ENCODE results near the gene TAS2R38. TPM values are rescaled to one million over a fixed set of nuclear protein-coding genes. Genes with fewer than 3 reads are reported as not detected.
"Not testable (repeated sequence)": the region's sequence is repeated elsewhere in the genome, so short reads cannot be mapped to it uniquely, and the experiment has no call there.

Gene TAS2R38
- not detected for total RNA-seq

- no peak for DNase-seq
Measured at GRCh38 chr7:141973673-141974072, at the start of gene TAS2R38. TAS2R38 (minus strand) TSS chr7:141973773; CDS start chr7:141973689, 84 bp downstream.

DNA sequence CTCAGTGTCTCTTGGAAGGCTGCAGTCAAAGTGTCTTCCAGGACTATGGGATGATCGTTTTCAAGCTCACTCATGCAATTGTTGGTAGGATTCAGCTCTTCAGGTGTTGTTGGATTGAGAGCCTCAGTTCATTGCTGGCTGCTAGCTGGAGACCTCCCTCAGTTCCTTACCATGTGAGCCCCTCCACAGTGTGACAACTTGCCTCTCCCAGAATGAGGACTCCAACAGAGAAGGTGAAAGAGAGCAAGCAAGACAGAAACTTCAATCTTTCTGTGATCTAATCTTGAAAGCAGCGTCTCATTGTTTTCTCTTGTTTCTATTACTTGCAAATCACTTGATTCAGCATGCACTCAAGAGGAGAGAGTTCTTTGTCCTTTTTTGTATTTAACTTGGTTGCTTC is 44.6 kb upstream of the TAS2R38 start:
- no peak for DNase-seq

DNA sequence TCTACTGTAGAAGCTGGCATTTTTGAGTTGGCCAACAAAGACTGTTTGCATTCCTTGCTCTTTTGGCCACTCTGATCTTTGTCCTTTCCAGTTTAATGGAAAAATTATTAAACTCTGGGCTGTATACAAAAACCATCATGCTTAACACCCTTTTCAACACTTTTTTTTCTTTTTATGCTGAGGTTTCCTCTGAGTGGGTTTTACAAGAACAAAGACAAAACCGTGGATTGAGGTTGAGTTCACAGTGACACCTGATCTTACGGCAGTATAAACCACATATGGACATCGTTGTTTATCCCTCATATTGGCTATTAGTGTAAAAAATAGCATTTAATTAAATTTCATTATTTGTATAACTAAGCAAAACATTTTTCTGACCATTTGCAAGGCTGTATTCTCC is 43.9 kb upstream of the TAS2R38 start:
- DNase-seq: no peak

DNA sequence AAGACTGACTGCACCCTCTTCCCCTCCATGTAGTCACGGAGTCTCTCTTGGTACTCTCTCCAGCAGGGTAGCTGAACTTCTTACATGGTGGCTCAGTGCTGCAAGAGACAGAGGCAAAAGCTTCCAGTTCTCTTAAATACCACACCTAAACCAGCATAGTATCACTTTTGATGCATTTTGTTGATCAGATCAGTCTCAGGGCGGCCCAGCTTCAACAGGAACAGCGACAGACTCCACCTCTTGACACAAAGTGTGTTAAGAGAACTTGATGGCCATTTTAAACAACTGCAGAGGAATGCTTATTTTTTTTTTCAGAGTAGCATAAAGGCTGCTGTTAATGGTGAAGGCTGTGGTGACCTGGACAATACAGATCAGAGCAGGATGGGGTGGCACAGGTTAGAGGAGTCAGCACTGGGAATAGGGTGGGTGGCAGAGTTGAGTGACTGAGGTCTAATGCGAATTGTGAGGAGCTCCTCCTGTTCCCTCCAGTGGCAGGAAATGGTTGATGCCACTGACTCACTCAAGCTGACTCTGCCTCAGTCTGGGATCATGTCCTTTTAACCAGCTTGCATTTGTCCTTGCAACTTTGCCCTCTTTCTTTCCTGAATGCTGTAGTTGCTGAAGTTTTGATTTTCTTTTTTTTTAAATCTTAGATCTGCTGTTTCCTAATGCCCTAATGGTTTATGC is 39.4 kb upstream of the TAS2R38 start:
- DNase-seq: no peak

GRCh38 chr7:142010952-142011548 is 37.5 kb upstream of the TAS2R38 start:
- no peak for DNase-seq

- no peak for DNase-seq
Measured at GRCh38 chr7:142009187-142009586, 35.6 kb upstream of the TAS2R38 start.

DNA sequence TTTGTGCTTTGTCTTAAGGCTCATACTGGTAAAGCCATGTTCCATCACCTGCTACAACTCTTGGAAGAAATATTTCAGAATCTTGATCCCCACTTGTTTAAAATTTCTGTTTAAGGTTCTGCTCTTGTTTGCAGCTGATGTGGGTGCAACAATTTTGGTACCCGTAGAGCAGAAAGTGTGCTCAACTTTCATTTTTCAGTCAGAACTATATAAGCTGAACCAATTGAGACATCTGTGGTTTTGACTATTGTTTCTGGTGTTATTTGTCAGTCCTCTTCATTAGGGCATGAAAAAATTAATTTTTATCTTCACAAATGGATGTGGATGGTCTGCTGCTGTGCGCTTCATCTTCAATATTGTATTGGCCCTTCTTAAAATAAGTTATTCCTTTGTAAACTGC is 33.0 kb upstream of the TAS2R38 start:
- no peak for DNase-seq

GRCh38 chr7:142002179-142002578 is 28.6 kb upstream of the TAS2R38 start:
- DNase-seq: no peak

GRCh38 chr7:142001163-142001874 is 27.7 kb upstream of the TAS2R38 start:
- DNase-seq: no peak

DNA sequence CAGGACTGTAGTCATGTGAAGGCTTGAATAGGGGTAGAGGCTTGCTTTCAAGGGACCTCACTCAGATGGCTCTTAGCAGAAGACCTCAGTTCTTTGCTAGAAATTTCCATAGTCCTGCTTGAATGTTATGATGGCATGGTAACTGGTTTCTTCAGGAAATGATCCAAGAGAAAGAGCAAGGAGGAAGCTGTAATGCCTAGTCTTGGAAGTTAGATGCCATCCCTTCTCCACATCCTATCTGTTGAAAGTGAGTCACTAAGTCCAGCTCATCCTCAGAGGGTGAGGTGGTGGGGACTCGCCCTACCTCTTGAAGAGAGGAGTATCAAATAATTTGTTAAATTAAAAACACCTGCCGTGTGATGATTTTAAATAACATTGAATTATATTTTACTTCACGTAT is 26.7 kb upstream of the TAS2R38 start:
- no peak for DNase-seq

GRCh38 chr7:141999058-141999623 is 25.6 kb upstream of the TAS2R38 start:
- no peak for DNase-seq

GRCh38 chr7:141993354-141993753 is 19.8 kb upstream of the TAS2R38 start:
- no peak for DNase-seq

DNA sequence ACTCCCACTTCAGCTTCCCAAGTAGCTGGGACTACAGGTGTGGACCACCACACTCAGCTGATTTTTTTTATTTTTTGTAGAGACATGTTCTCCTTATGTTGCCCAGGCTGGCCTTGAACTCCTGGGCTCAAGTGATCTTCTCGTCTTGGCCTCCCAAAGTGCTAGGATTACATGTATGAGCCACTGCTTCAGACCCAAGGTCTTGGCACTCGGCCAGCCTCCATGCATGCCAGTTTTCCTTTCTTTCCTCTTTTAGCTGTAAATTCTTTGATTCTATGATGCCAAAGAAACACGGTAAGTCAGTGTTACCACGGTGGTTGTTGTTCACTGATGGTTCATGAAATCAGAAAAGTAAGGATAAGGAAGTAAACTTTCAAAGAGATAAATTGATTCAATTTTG is 19.1 kb upstream of the TAS2R38 start:
- no peak for DNase-seq

DNA sequence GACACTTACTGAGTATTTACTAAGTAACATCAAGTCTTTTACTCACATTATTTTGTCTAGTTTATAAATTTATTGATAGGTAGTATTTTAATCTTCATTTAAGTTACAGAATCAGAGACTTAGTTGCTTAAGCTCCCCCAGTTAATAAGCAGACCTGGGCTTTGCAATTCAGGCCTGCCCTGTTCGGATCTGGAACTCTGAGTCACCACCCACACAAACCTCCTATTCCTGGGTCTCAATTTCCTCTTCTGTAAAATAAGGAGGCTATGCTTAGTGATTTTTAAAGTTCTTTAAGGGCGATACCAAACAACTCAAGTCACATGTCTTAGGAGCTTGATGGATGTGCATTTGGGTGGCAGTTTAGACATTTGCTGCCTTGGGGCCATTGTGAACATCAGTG is 18.6 kb upstream of the TAS2R38 start:
- DNase-seq: no peak

DNA sequence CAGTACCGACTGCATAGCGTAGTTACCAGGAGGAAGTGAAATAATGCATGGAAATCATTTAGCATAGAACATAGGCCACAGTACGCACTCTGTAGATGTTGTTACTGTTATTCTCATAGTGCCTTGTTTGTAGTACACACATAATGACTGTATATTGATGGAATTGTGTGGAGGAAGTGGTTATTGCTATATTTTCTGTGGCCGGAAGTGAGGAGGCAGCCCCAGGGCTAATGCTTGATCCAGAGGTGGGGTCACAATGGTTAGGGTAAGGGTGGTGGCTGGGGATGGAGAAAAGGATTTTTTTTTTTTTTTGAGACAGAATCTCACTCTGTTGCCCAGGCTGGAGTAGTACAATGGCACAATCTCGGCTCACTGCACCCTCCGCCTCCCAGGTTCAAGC is 17.6 kb upstream of the TAS2R38 start:
- no peak for DNase-seq

DNA sequence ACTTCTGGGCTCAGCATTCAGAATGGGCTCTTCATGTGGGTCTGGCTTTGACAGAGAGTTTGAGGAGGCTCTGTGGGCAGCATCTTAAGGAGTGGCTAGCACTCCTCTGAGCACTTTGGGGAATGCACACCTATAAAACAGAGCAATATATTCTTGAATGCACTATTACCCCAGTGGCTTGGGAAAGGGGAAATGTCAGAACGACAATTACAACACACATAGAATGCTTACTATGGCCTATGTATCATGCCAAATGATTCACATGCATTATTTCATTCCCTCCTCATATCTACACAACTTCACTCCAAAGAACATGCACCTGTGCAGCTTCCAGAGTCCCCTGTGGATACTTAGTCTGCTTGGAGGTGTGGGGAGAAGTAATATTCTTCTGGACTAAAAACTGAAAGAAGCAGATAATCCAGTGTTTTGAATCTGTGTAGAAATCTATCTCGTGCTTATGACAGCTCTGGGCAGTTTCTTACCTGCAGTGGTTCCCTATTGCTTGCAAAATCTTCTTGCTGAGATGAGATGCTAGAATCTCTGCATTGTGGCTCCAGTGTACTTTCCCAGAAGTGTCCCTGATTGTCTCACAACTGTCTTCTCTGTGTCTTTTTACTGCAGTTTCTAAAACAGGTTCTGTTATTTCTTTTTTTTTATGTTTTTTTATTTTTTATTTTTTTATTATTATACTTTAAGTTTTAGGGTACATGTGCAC is 16.6 kb upstream of the TAS2R38 start:
- DNase-seq: no peak

GRCh38 chr7:141987803-141988202 is 14.2 kb upstream of the TAS2R38 start:
- not testable (repeated sequence) for DNase-seq

DNA sequence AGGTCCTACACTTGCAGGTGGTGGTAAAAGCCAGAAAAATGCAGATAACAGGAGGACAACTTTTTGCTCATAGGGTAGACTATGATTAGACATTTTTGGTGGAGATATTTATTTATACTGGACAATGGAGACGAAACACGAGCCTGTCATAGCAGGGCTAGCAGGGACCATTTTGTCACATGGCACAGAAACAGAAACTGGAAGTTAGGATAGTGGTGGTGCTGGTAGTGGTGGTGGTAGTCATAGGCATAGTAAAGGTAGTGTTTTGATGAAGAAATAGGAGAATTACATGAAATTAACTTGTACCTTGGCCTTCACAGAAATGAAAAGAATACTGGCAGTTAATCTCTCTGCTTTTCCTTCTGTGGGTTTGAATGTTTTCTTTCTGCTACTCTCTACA is 13.3 kb upstream of the TAS2R38 start:
- DNase-seq: no peak

- DNase-seq: not testable (repeated sequence)
Measured at GRCh38 chr7:141985926-141986325, 12.4 kb upstream of the TAS2R38 start.

DNA sequence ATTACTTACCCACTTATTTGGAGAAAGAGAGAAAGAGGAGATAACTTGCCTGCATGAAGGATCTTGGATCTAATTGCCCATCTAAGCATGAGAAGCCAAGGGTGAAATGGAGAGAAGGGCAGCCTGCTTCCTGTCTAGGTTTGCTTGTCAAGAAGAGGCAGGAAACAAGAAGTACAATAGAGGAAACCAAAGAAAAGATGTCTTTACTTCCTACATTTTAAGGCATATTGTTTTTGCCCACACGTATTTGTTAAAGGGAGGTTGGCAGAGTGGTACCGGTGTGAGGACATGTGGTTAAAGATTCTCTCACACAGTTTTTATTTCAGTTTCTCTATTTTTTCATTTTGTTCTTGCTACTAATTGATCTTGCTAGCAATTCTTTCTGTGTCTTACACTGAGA is 6.0 kb upstream of the TAS2R38 start:
- DNase-seq: no peak

GRCh38 chr7:141978351-141978750 is 4.8 kb upstream of the TAS2R38 start:
- no peak for DNase-seq

DNA sequence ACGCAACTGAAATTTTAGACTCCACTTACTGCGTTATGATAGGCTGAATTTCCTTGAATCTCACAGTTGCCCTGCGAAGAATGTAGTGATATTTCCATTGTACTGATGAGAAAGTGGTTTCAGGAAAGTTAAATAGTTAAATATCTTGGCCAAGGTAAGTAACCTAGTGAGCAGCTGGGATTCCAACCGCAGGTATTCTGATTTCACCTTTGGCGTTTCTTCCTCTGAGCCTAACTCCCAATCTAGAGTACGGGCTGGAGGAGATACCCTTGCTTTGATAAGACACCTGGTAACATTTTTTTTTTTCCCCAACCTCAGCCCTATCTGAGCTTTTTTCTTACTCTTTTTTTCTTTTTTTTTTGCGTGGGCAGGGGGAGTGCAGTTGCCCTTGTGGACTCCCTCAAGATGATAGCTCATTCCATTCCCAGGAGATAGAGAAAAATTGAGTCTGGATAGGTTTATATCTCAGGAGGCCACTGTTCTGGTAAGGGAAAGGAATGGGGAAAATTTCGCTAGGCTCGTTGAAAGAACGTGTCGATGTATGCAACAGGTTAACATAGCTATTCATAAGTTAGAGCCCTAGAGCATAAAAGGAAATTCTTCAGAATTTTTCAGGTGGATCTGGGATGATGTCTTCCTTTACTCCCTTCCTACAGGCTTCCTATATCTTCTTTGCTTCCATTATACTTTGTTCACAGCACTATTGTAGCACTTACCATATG is 3.1 kb upstream of the TAS2R38 start:
- DNase-seq: no peak

Data from skin of body (tissue), 2 donors.